D721Med (cell line): ENCODE data around the gene C20orf202.
"Not testable (repeated sequence)": the region's sequence is repeated elsewhere in the genome, so short reads cannot be mapped to it uniquely, and the experiment has no call there.

Experiments used
- DNase-seq: peaks from one replicate; pipeline ENCODE4 v3.0.0; 2011; ENCODE audit warnings: low spot score; ENCODE audit not compliant: insufficient read length
- FAIRE-seq: peaks from 2 replicates; lab custom pipeline; 2011; peaks lifted over from hg19 to GRCh38; lab: Jason Lieb, UNC
- TF ChIP-seq, protein P1 (sequence below): IDR thresholded peaks from 2 replicates; pipeline ENCODE4 v1.5.1; 2012; ENCODE audit warnings: mild to moderate bottlenecking, control low read depth; ENCODE audit not compliant: insufficient read depth; ENCODE audit errors: missing control alignments

Gene C20orf202

DNA sequence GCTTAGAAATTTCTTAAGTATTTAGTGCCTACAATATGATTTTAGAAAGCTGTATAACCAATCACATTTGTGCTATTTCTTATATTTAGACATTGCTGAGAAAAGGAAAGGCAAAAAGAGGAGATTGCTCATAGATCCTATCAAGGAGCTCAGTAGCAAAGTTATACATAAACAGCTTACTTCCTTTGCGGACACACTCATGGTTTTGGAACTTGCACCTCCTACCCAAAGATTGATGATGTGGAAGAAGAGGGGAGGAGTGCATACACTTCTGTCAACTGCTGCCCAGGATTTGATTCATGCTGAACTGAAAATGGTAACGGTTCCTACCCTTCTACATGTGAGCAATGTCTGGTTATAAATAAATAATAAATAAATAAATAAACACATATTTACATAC lies 39.3 kb downstream of the C20orf202 start:
- DNase-seq, result no peak
- TF ChIP-seq, protein P1, sequence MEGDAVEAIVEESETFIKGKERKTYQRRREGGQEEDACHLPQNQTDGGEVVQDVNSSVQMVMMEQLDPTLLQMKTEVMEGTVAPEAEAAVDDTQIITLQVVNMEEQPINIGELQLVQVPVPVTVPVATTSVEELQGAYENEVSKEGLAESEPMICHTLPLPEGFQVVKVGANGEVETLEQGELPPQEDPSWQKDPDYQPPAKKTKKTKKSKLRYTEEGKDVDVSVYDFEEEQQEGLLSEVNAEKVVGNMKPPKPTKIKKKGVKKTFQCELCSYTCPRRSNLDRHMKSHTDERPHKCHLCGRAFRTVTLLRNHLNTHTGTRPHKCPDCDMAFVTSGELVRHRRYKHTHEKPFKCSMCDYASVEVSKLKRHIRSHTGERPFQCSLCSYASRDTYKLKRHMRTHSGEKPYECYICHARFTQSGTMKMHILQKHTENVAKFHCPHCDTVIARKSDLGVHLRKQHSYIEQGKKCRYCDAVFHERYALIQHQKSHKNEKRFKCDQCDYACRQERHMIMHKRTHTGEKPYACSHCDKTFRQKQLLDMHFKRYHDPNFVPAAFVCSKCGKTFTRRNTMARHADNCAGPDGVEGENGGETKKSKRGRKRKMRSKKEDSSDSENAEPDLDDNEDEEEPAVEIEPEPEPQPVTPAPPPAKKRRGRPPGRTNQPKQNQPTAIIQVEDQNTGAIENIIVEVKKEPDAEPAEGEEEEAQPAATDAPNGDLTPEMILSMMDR, result no peak
- FAIRE-seq, result no peak

DNA sequence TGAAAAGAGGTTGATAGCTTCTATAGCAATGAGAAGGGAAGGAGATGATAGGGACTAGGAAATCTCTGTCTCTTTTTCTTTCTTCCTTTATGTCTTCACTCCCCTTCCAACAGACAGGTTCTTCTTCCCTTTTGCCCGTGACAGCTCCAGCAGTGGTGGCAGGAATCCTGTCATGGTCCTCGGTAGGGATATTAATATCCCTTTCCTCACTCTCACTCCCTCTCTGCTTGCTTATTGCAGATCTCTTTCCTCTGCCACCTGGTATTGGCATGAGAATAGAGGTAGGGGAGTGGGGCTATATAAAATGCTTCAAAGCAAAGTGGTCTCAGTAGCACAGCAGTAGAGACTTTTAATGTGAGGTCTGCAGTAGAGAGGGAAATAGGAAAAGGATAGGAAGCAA lies 42.3 kb downstream of the C20orf202 start:
- DNase-seq (no peak), FAIRE-seq (no peak)
- TF ChIP-seq, protein P1, result no peak

DNA sequence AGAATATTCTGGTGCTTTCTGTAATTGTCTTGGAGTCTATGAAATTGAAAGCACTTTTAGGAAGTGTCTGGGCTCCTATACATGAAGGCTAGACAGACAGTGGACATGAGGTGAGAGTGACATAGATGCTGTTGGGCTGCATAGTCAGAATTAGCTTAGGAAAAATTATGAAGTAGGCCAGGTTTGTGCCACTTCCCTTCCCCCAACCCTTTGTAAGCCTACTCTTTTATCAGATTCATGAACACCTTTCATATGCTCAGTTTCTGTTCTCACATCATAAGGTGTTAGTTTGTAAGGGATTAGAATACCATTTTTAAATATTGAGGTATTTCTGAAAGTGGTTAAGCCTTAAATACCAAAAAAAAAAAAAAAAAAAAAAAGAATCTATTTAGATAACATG lies 44.4 kb downstream of the C20orf202 start:
- TF ChIP-seq, protein P1, result no peak
- DNase-seq (no peak), FAIRE-seq (no peak)

DNA sequence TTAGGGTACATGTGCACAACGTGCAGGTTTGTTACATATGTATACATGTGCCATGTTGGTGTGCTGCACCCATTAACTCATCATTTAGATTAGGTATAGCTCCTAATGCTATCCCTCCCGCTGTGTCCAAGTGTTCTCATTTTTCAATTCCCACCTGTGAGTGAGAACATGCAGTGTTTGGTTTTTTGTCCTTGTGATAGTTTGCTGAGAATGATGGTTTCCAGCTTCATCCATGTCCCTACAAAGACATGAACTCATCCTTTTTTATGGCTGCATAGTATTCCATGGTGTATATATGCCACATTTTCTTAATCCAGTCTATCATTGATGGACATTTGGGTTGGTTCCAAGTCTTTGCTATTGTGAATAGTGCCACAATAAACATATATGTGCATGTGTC lies 47.0 kb downstream of the C20orf202 start:
- not testable (repeated sequence) for DNase-seq

DNA sequence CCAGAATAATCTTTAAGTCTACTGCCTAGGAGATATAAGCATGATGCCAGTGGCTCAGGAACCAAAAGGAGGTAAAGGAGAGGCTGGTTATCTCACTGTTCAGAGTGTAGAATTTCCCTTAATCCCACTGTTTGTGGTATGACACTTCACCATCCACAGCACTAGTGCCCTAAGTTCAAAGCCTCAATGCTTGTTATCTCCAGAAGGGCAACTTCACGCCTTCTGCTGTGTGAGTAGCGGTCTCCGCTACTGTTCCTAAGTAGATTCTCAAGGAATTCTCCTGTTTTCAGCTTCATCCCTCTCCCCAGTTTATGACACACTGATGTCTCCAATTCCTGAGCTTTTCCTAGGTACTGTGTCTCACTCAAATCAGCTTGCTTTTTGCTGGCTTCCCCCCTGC lies 49.2 kb downstream of the C20orf202 start:
- FAIRE-seq (no peak), DNase-seq (no peak)
- TF ChIP-seq, protein P1, result no peak

More for the DNA sequence above, 47.0 kb downstream of the C20orf202 start:
- FAIRE-seq, result not testable (repeated sequence)

DNA sequence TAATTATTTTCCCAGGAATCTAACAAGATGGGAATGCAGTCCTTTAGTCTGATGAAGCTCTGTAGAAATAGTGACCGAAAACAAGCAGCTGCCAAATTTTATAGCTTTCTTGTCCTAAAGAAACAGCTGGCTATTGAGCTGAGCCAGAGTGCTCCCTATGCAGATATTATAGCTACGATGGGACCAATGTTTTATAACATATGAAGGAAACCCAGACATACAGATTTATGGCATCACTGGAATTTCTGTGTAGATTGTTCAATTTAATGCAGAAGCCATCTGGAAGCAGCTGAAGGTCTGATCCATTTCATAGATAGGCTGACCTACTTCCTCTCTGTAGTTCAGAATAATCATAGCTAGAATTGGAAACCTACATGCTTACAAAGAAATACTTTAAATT lies 51.0 kb downstream of the C20orf202 start:
- TF ChIP-seq, protein P1, result no peak
- DNase-seq (no peak), FAIRE-seq (no peak)

DNA sequence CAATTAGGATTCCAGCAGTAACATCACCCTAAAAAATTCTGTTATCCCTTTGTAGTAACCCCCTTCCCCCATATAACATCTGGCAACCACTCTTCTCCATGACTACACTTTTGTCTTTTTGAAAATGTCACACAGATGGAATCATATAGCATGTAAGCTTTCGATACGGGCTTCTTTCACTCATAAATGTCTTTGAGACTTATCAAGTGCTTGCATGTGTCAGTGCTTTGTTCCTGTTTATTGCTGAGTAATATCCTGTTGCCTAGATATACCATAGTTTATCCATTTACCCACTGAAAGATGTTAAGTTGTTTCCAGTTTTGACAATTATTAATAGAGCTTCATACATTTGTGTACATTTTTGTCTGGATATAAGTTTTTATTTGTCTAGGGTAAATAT lies 52.4 kb downstream of the C20orf202 start:
- no peak for DNase-seq
- FAIRE-seq, result no peak
- TF ChIP-seq, protein P1, result no peak
